Measurements from ENCODE around the gene OLFM2. TPM values are rescaled to one million over a fixed set of nuclear protein-coding genes. Genes with fewer than 3 reads are reported as not detected.

Gene OLFM2
- total and polyA plus RNA-seq, 4 donors: 0.49 to 28.9 (median 2.3) TPM

DNA sequence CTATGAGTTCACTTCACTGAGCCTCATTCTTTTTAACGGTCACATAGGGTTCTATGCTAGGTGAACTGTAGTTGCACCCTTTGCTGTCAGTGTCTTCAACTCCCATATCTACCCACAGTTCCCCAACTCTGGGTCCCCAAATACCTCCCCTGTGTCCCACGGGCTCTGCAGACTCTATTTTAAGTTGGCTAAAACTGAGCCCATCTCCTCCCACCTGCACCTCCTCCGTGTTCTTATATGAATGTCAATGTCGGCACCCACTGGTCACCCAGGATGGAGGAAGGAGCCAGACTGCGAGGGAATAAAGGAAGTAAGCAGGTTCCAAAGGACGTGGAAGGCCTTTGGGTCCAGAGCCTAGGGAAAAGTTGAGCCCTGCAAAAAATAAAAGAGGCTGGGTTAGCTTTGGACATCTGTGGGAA lies 102.0 kb downstream of the OLFM2 start:
- DNase-seq (ENCODE audit: low spot score): no peak
- peak overlapping the region in 1 of 3 donors; percentile 96 for H3K4me3 ChIP-seq (ENCODE audit: low read depth in 1 of 3, low read length in 3 of 3)
- peak overlapping the region in 1 of 2 donors; percentile 68 for H3K27ac ChIP-seq (ENCODE audit: low read depth in 1 of 2, low read length in 2 of 2)
- TF ChIP-seq YY1 (IDR thresholded peaks at IDR 0.05) (no peak), HNF4A (conservative IDR thresholded peaks at IDR 0.05) (no peak), HNF4G (IDR thresholded peaks at IDR 0.05) (no peak), TAF1 (conservative IDR thresholded peaks at IDR 0.05) (no peak), RAD21 (IDR thresholded peaks at IDR 0.05) (no peak)
- TF ChIP-seq, protein P1, sequence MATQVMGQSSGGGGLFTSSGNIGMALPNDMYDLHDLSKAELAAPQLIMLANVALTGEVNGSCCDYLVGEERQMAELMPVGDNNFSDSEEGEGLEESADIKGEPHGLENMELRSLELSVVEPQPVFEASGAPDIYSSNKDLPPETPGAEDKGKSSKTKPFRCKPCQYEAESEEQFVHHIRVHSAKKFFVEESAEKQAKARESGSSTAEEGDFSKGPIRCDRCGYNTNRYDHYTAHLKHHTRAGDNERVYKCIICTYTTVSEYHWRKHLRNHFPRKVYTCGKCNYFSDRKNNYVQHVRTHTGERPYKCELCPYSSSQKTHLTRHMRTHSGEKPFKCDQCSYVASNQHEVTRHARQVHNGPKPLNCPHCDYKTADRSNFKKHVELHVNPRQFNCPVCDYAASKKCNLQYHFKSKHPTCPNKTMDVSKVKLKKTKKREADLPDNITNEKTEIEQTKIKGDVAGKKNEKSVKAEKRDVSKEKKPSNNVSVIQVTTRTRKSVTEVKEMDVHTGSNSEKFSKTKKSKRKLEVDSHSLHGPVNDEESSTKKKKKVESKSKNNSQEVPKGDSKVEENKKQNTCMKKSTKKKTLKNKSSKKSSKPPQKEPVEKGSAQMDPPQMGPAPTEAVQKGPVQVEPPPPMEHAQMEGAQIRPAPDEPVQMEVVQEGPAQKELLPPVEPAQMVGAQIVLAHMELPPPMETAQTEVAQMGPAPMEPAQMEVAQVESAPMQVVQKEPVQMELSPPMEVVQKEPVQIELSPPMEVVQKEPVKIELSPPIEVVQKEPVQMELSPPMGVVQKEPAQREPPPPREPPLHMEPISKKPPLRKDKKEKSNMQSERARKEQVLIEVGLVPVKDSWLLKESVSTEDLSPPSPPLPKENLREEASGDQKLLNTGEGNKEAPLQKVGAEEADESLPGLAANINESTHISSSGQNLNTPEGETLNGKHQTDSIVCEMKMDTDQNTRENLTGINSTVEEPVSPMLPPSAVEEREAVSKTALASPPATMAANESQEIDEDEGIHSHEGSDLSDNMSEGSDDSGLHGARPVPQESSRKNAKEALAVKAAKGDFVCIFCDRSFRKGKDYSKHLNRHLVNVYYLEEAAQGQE (IDR thresholded peaks at IDR 0.05): no peak
- peaks cover 3 to 18% (median 14%) of the 10 kb centered on the region in 4 donors for H3K4me1 ChIP-seq (ENCODE audit: control insufficient read depth in 4 of 4, insufficient read depth in 4 of 4, low read length in 3 of 4)
- peaks cover 0 to 8% (median 2%) of the 10 kb centered on the region in 4 donors for H3K36me3 ChIP-seq (ENCODE audit: control insufficient read depth in 4 of 4, insufficient read depth in 3 of 4, low read depth in 1 of 4, low read length in 3 of 4)
- H3K9me3 ChIP-seq (ENCODE audit: control insufficient read depth in 4 of 4, low read length in 3 of 4): no peaks in the 10 kb centered on the region
- H3K27me3 ChIP-seq (ENCODE audit: control insufficient read depth in 4 of 4, insufficient read depth in 4 of 4, low read length in 3 of 4): no peaks in the 10 kb centered on the region
- H3K9ac ChIP-seq (ENCODE audit: low read depth in 1 of 2, low read length in 2 of 2): no peak overlapping the region
- WGBS: 76% methylated on average over 6 of the region's 6 CpGs

DNA sequence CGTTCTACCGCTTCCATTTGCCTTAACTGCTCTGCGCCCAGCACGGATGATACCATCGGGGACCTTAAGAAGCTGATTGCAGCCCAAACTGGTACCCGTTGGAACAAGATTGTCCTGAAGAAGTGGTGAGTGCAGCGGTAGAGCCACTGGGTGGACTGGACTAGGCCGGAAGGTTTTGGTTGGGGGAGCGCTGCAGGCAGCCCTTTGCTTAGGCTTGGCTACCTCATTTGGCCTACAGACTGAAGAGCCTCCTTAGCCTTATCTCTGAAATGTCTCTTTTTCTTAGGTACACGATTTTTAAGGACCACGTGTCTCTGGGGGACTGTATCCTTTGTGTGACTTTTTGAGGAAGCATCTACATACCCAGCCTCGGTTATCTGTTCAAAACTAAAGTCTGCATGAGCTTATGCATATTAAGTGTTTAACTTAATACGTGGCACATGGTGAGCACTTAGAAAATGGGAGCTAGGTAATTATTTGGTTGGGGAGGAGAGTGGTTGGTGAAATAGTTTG lies 107.7 kb downstream of the OLFM2 start:
- Histone ChIP-seq H3K4me3 (ENCODE audit: low read depth in 1 of 3, low read length in 3 of 3) (peak overlapping the region; percentile 62 to 88 (median 80)), H3K9ac (ENCODE audit: low read depth in 1 of 2, low read length in 2 of 2) (peak overlapping the region; percentile 58 to 63), H3K4me1 (ENCODE audit: control insufficient read depth in 4 of 4, insufficient read depth in 4 of 4, low read length in 3 of 4) (peaks cover 2 to 20% (median 17%) of the 10 kb centered on the region in 4 donors), H3K9me3 (ENCODE audit: control insufficient read depth in 4 of 4, low read length in 3 of 4) (no peaks in the 10 kb centered on the region), H3K27me3 (ENCODE audit: control insufficient read depth in 4 of 4, insufficient read depth in 4 of 4, low read length in 3 of 4) (no peaks in the 10 kb centered on the region), H3K36me3 (ENCODE audit: control insufficient read depth in 4 of 4, insufficient read depth in 3 of 4, low read depth in 1 of 4, low read length in 3 of 4) (peaks cover 0 to 8% (median 0%) of the 10 kb centered on the region in 4 donors), H3K27ac (ENCODE audit: low read depth in 1 of 2, low read length in 2 of 2) (no peak overlapping the region)
- DNase-seq (ENCODE audit: low spot score): no peak
- WGBS: 38% methylated on average over 13 of the region's 13 CpGs
- TF ChIP-seq JUND (IDR thresholded peaks at IDR 0.05) (no peak), EGR1 (IDR thresholded peaks at IDR 0.05; ENCODE audit: low read depth in 2 of 2) (no peak), GABPA (IDR thresholded peaks at IDR 0.05 in 1 of 2, conservative IDR thresholded peaks at IDR 0.05 in 1 of 2) (no peak), HNF4A (conservative IDR thresholded peaks at IDR 0.05) (no peak), RXRA (IDR thresholded peaks at IDR 0.05) (no peak), RAD21 (IDR thresholded peaks at IDR 0.05) (no peak), NR2F2 (IDR thresholded peaks at IDR 0.05) (no peak), SP1 (IDR thresholded peaks at IDR 0.05) (no peak), YY1 (IDR thresholded peaks at IDR 0.05) (no peak), TAF1 (conservative IDR thresholded peaks at IDR 0.05) (no peak), FOXA1 (IDR thresholded peaks at IDR 0.05) (no peak), HNF4G (IDR thresholded peaks at IDR 0.05) (no peak), FOXA2 (IDR thresholded peaks at IDR 0.05) (no peak)
- TF ChIP-seq, protein P2, sequence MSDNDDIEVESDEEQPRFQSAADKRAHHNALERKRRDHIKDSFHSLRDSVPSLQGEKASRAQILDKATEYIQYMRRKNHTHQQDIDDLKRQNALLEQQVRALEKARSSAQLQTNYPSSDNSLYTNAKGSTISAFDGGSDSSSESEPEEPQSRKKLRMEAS (IDR thresholded peaks at IDR 0.05): no peak
- TF ChIP-seq, protein P3, sequence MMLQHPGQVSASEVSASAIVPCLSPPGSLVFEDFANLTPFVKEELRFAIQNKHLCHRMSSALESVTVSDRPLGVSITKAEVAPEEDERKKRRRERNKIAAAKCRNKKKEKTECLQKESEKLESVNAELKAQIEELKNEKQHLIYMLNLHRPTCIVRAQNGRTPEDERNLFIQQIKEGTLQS (IDR thresholded peaks at IDR 0.05): no peak
- TF ChIP-seq, protein P4, sequence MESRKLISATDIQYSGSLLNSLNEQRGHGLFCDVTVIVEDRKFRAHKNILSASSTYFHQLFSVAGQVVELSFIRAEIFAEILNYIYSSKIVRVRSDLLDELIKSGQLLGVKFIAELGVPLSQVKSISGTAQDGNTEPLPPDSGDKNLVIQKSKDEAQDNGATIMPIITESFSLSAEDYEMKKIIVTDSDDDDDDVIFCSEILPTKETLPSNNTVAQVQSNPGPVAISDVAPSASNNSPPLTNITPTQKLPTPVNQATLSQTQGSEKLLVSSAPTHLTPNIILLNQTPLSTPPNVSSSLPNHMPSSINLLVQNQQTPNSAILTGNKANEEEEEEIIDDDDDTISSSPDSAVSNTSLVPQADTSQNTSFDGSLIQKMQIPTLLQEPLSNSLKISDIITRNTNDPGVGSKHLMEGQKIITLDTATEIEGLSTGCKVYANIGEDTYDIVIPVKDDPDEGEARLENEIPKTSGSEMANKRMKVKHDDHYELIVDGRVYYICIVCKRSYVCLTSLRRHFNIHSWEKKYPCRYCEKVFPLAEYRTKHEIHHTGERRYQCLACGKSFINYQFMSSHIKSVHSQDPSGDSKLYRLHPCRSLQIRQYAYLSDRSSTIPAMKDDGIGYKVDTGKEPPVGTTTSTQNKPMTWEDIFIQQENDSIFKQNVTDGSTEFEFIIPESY (IDR thresholded peaks at IDR 0.05): no peak
- TF ChIP-seq, protein P1 (IDR thresholded peaks at IDR 0.05): no peak
- TF ChIP-seq, protein P5, sequence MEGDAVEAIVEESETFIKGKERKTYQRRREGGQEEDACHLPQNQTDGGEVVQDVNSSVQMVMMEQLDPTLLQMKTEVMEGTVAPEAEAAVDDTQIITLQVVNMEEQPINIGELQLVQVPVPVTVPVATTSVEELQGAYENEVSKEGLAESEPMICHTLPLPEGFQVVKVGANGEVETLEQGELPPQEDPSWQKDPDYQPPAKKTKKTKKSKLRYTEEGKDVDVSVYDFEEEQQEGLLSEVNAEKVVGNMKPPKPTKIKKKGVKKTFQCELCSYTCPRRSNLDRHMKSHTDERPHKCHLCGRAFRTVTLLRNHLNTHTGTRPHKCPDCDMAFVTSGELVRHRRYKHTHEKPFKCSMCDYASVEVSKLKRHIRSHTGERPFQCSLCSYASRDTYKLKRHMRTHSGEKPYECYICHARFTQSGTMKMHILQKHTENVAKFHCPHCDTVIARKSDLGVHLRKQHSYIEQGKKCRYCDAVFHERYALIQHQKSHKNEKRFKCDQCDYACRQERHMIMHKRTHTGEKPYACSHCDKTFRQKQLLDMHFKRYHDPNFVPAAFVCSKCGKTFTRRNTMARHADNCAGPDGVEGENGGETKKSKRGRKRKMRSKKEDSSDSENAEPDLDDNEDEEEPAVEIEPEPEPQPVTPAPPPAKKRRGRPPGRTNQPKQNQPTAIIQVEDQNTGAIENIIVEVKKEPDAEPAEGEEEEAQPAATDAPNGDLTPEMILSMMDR (IDR thresholded peaks at IDR 0.05; ENCODE audit: low read depth, low read length, missing input control): no peak
